IMR-90 (cell line): Measurements from ENCODE around the gene PDZD7. TPM values are rescaled to one million over a fixed set of nuclear protein-coding genes. Genes with fewer than 3 reads are reported as not detected.

Experiments used
- ATAC-seq: fragments of 200-7000 bp; cut with Tn5 transposase; 2 replicates; pipeline ENCODE4 v1.9.1; 2020; ENCODE audit warnings: low read depth, mild to moderate bottlenecking, moderate library complexity
- BruUV-seq: library from RNA; stranded (reverse); fragments of 400-500 nt; replicated peaks from 2 replicates; lab custom pipeline; 2021; lab: Mats Ljungman, UMichigan
- CTCF ChIA-PET: fragments of 300-600 bp; formaldehyde crosslinking; extraction: SDS; loops from one replicate; lab custom pipeline; 2021; ENCODE audit warnings: antibody characterized with exemption; lab: Yijun Ruan, JAX
- POLR2A ChIA-PET: fragments of 300-600 bp; sonication (Branson Sonifier 250); formaldehyde crosslinking; loops from one replicate; lab custom pipeline; 2022; ENCODE audit warnings: antibody characterized with exemption; ENCODE audit not compliant: unreplicated experiment; lab: Charles Lee
- DNase-seq: peaks from one replicate; pipeline ENCODE4 v3.0.0; 2013
- H2AFZ ChIP-seq: replicated peaks from 2 replicates; pipeline ENCODE3; 2013; ENCODE audit warnings: low read length, mild to moderate bottlenecking; ENCODE audit not compliant: poor library complexity
- H2AK5ac ChIP-seq: 2 replicates; pipeline ENCODE4 v1.6.1; 2013; ENCODE audit warnings: low read depth, low read length, inconsistent platforms
- H2AK9ac ChIP-seq: replicated peaks from 2 replicates; pipeline ENCODE3; 2013; ENCODE audit warnings: mild to moderate bottlenecking, low read depth, low read length, moderate library complexity; ENCODE audit not compliant: poor library complexity
- H2BK120ac ChIP-seq: 2 replicates; pipeline ENCODE4 v1.6.1; 2013; ENCODE audit warnings: low read depth, low read length, inconsistent platforms
- H2BK15ac ChIP-seq: 3 replicates; pipeline ENCODE4 v1.6.1; 2013; ENCODE audit warnings: low read depth, low read length, inconsistent platforms
- H2BK20ac ChIP-seq: 2 replicates; pipeline ENCODE4 v1.6.1; 2013; ENCODE audit warnings: low read depth, mild to moderate bottlenecking, inconsistent platforms, low read length, moderate library complexity
- H2BK5ac ChIP-seq: 2 replicates; pipeline ENCODE4 v1.6.1; 2013; ENCODE audit warnings: mild to moderate bottlenecking, low read depth, low read length, inconsistent platforms; ENCODE audit not compliant: poor library complexity, severe bottlenecking
- H3K14ac ChIP-seq: replicated peaks from 2 replicates; pipeline ENCODE4 v1.6.1; 2013; ENCODE audit warnings: low read depth, low read length, inconsistent platforms
- H3K18ac ChIP-seq: 2 replicates; pipeline ENCODE4 v1.6.1; 2013; ENCODE audit warnings: low read depth, low read length, control low read depth
- H3K23ac ChIP-seq: 2 replicates; pipeline ENCODE4 v1.6.1; 2013; ENCODE audit warnings: low read depth, low read length, inconsistent platforms
- H3K27ac ChIP-seq: 2 replicates; pipeline ENCODE4 v1.5.1; 2013; ENCODE audit warnings: mild to moderate bottlenecking, control low read depth, low read length; ENCODE audit not compliant: insufficient read depth
- H3K27me3 ChIP-seq: 2 replicates; pipeline ENCODE4 v1.6.1; 2013; ENCODE audit warnings: low read length; ENCODE audit not compliant: control insufficient read depth, insufficient read depth
- H3K36me3 ChIP-seq: 2 replicates; pipeline ENCODE4 v1.6.1; 2013; ENCODE audit warnings: low read length, mixed read lengths; ENCODE audit not compliant: control insufficient read depth, insufficient read depth
- H3K4ac ChIP-seq: 2 replicates; pipeline ENCODE4 v1.6.1; 2013; ENCODE audit warnings: low read depth, low read length, inconsistent platforms
- H3K4me1 ChIP-seq: 2 replicates; pipeline ENCODE4 v1.6.1; 2013; ENCODE audit warnings: low read length, mixed read lengths; ENCODE audit not compliant: control insufficient read depth, insufficient read depth
- H3K4me2 ChIP-seq: 2 replicates; pipeline ENCODE4 v1.6.1; 2013; ENCODE audit warnings: low read depth, mild to moderate bottlenecking, control low read depth, low read length, moderate library complexity
- H3K4me3 ChIP-seq: 2 replicates; pipeline ENCODE4 v1.5.1; 2013; ENCODE audit warnings: low read depth, mild to moderate bottlenecking, control low read depth, low read length, moderate library complexity; ENCODE audit not compliant: insufficient read depth
- H3K56ac ChIP-seq: 2 replicates; pipeline ENCODE4 v1.6.1; 2013; ENCODE audit warnings: low read length, inconsistent platforms; ENCODE audit not compliant: insufficient read depth; ENCODE audit errors: extremely low read depth
- H3K79me1 ChIP-seq, 2 experiments: 2 replicates each; pipeline ENCODE4 v1.6.1; 2013; ENCODE audit warnings: low read length in 2 of 2, inconsistent platforms in 1 of 2, low read depth in 1 of 2
- H3K9ac ChIP-seq: 2 replicates; pipeline ENCODE4 v1.6.1; 2013; ENCODE audit warnings: low read depth, low read length, control low read depth
- H3K9me1 ChIP-seq: 2 replicates; pipeline ENCODE4 v1.6.1; 2013; ENCODE audit warnings: low read length, inconsistent platforms; ENCODE audit not compliant: insufficient read depth
- H3K9me3 ChIP-seq: 2 replicates; pipeline ENCODE4 v1.6.1; 2013; ENCODE audit warnings: low read length; ENCODE audit not compliant: control insufficient read depth, insufficient read depth
- H4K20me1 ChIP-seq: 2 replicates; pipeline ENCODE4 v1.6.1; 2013; ENCODE audit warnings: low read length, inconsistent platforms; ENCODE audit not compliant: insufficient read depth
- H4K5ac ChIP-seq: 2 replicates; pipeline ENCODE4 v1.6.1; 2013; ENCODE audit warnings: mild to moderate bottlenecking, low read depth, low read length, control low read depth
- H4K8ac ChIP-seq, 2 experiments: 2 replicates each; pipeline ENCODE4 v1.6.1; 2013; ENCODE audit warnings: low read depth in 2 of 2, low read length in 2 of 2, control low read depth in 1 of 2, inconsistent platforms in 1 of 2
- H4K91ac ChIP-seq: 2 replicates; pipeline ENCODE4 v1.6.1; 2013; ENCODE audit warnings: low read depth, low read length, inconsistent platforms; ENCODE audit not compliant: insufficient read depth
- BHLHE40 ChIP-seq: fragments of 150-350 bp; IDR thresholded peaks from 2 replicates; pipeline ENCODE4 v1.6.1; 2016; ENCODE audit warnings: mild to moderate bottlenecking, low read depth, low read length
- CHD1 ChIP-seq: IDR thresholded peaks from 2 replicates; pipeline ENCODE4 v1.6.1; 2012; ENCODE audit warnings: low read depth, low read length, improper control_type of control experiment
- FOS ChIP-seq: fragments of 150-350 bp; IDR thresholded peaks from 2 replicates; pipeline ENCODE4 v1.6.1; 2016; ENCODE audit warnings: low read depth, low read length
- MAFK ChIP-seq: IDR thresholded peaks from 2 replicates; pipeline ENCODE4 v1.6.1; 2012; ENCODE audit warnings: low read depth, low read length, improper control_type of control experiment
- NFE2L2 ChIP-seq: fragments of 150-350 bp; IDR thresholded peaks from 2 replicates; pipeline ENCODE4 v1.6.1; 2016; ENCODE audit warnings: low read depth, mild to moderate bottlenecking, low read length
- RCOR1 ChIP-seq: IDR thresholded peaks from 2 replicates; pipeline ENCODE4 v1.6.1; 2012; ENCODE audit warnings: mild to moderate bottlenecking, low read length, improper control_type of control experiment; ENCODE audit not compliant: insufficient replicate concordance
- WGBS, 2 experiments: methylation state at CpG; one replicate each; pipeline versions ENCODE4 v1.1.5 to v1.1.7; 2013; ENCODE audit warnings: missing lambda C conversion rate in 2 of 2; ENCODE audit not compliant: insufficient read length in 1 of 2; ENCODE audit errors: extremely low coverage in 2 of 2; 5-methylcytosine and 5-hydroxymethylcytosine counted together
- dilution Hi-C: fragments of 300-500 bp; cut with HindIII; formaldehyde crosslinking; loops from one replicate; pipeline ENCODE4 v1.14.3; 2018; ENCODE audit warnings: low sequenced_read_pairs; ENCODE audit not compliant: unreplicated experiment
- in situ Hi-C: fragments of 300-500 bp; cut with MboI; formaldehyde crosslinking; loops from 3 replicates; pipeline ENCODE4 v1.14.3; 2019; ENCODE audit warnings: low sequenced_read_pairs, inconsistent platforms, mixed read lengths
- intact Hi-C: fragments of 100-400 bp; cut with micrococcal nuclease; formaldehyde crosslinking; loops from 2 replicates; pipeline ENCODE4 v1.10.0; 2022
- polyA plus RNA-seq, 3 experiments: library from polyadenylated mRNA; depleted of rRNA; stranded (reverse); fragments of >200 nt; gene quantifications; 2 replicates each; pipeline ENCODE4 v1.2.3, GENCODE V29; 2012; ENCODE audit warnings: low replicate concordance in 1 of 3
- total RNA-seq: library from RNA; depleted of rRNA; stranded (reverse); fragments of >200 nt; gene quantifications from 2 replicates; pipeline ENCODE4 v1.2.3, GENCODE V29; 2012

PDZD7 gene
- total and polyA plus RNA-seq, 2 of the 4 experiments (the other 2 are of a cell fraction) = 0.90 to 1.5 TPM

DNA sequence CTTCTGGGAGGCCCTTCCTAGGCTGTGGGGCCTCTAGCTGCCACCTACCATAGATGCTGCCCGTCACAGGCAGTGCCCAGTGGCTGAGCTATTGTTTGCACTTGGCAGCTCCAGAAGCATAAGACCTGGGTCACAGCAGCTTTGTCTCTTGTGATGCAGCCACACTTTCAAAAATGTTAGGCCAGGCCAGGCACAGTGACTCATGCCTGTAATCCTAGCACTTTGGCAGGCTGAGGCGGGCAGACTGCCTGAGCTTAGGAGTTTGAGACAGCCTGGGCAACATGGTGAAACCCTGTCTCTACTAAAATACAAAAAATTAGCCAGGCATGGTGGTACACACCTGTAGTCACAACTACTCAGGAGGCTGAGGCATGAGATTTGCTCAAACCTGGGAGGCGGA lies 21.4 kb upstream of the PDZD7 start:
- Histone ChIP-seq H3K27ac (0 out of 2 replicates have a peak overlapping the region, but pooled peaks have one; percentile 21), H3K36me3 (no peaks in the 10 kb centered on the region), H4K20me1 (no peaks in the 10 kb centered on the region), H4K5ac (no peak overlapping the region), H3K4me2 (0 out of 2 replicates have a peak overlapping the region, but pooled peaks have one; percentile 20), H3K18ac (no peak overlapping the region), H4K91ac (no peak overlapping the region), H3K27me3 (peaks cover 19% of the 10 kb centered on the region), H3K4me1 (peaks cover 10% of the 10 kb centered on the region), H3K9ac (no peak overlapping the region), H4K8ac (peak overlapping the region in 1 of 2 experiments; percentile 62; a peak in 1 of 4 replicates), H2AK5ac (no peak overlapping the region; the same call in 1 of the 2 replicates), H3K14ac (no peak overlapping the region), H3K56ac (no peak overlapping the region), H3K79me1 (peaks cover 4 to 13% of the 10 kb centered on the region in 2 experiments; a peak in 3 of 4 replicates), H2BK20ac (no peak overlapping the region), H2AK9ac (peak overlapping the region; percentile 80), H2BK15ac (no peak overlapping the region), H3K4ac (0 out of 2 replicates have a peak overlapping the region, but pooled peaks have one; percentile 33), H2BK5ac (no peak overlapping the region), H3K23ac (no peak overlapping the region), H2AFZ (peak overlapping the region; percentile 59), H3K9me1 (no peaks in the 10 kb centered on the region), H3K9me3 (no peaks in the 10 kb centered on the region), H3K4me3 (no peak overlapping the region), H2BK120ac (no peak overlapping the region)
- intact Hi-C loops = no loop called here
- dilution Hi-C loops = no loop called here
- CTCF ChIA-PET = interaction anchor here (0.9 to 3.2 kb wide), 5 partner anchors 8 to 90 kb away, joined by 3 to 15 read pairs (median 5); partner anchors contain the start of gene KAZALD1
- ATAC-seq = peak; percentile 78
- peak; percentile 80 for DNase-seq
- BruUV-seq = no TSS peak
- in situ Hi-C loops = no loop called here
- TF ChIP-seq CHD1 (no peak), MAFK (no peak), NFE2L2 (no peak), FOS (peak; percentile 48; the same call in 1 of the 2 replicates), RCOR1 (no peak), BHLHE40 (no peak)
- WGBS, 2 experiments = 47% methylated on average over 3 of the region's 3 CpGs; no CpG with 5 or more reads in 1 of the 2 experiments
- POLR2A ChIA-PET = interaction anchor here (0.6 to 1.6 kb wide), 2 partner anchors 9 to 10 kb away, joined by 11 to 22 read pairs; partner anchors contain the start of gene KAZALD1
